Lung (tissue), 12 donors: ENCODE data around the gene SLC16A2. TPM values are rescaled to one million over a fixed set of nuclear protein-coding genes. Genes with fewer than 3 reads are reported as not detected.

Experiments
- ATAC-seq: fragments of 200-7000 bp; cut with Tn5 transposase; one replicate; pipeline ENCODE4 v1.9.1; 2020; ENCODE audit warnings: moderate number of reproducible peaks; ENCODE audit not compliant: insufficient read depth, low FRiP score
- DNase-seq, 3 donors: peaks; one replicate each; pipeline ENCODE4 v3.0.0-alpha.2; 2013 to 2017
- H3K27ac ChIP-seq, 2 donors: one replicate each; pipeline ENCODE4 v1.5.1; 2013; ENCODE audit warnings: mild to moderate bottlenecking in 2 of 2, moderate library complexity in 2 of 2, control low read depth in 1 of 2, inconsistent platforms in 1 of 2, low read depth in 1 of 2, low read length in 1 of 2
- H3K27me3 ChIP-seq, 3 donors: one replicate each; pipeline ENCODE4 v1.5.1; 2013; ENCODE audit warnings: low read length in 2 of 3; ENCODE audit not compliant: control insufficient read depth in 3 of 3, insufficient read depth in 3 of 3
- H3K36me3 ChIP-seq, 4 donors: one replicate each; pipeline ENCODE4 v1.5.1; 2013; ENCODE audit warnings: low read length in 4 of 4, mild to moderate bottlenecking in 1 of 4, moderate library complexity in 1 of 4; ENCODE audit not compliant: control insufficient read depth in 4 of 4, insufficient read depth in 4 of 4
- H3K4me1 ChIP-seq, 5 donors: one replicate each; pipeline ENCODE4 v1.5.1; 2013; ENCODE audit warnings: low read length in 5 of 5, mild to moderate bottlenecking in 2 of 5, moderate library complexity in 1 of 5; ENCODE audit not compliant: control insufficient read depth in 5 of 5, insufficient read depth in 5 of 5
- H3K4me3 ChIP-seq: one replicate; pipeline ENCODE4 v1.5.1; 2013; ENCODE audit warnings: mild to moderate bottlenecking, control low read depth, moderate library complexity
- H3K9ac ChIP-seq, 2 donors: one replicate each; pipeline ENCODE4 v1.5.1; 2013; ENCODE audit warnings: low read length in 2 of 2, control low read depth in 1 of 2; ENCODE audit not compliant: insufficient read depth in 1 of 2
- H3K9me3 ChIP-seq, 4 donors: one replicate each; pipeline ENCODE4 v1.5.1; 2013; ENCODE audit warnings: low read length in 3 of 4, mild to moderate bottlenecking in 1 of 4, moderate library complexity in 1 of 4; ENCODE audit not compliant: control insufficient read depth in 4 of 4, insufficient read depth in 3 of 4
- CTCF ChIP-seq: IDR thresholded peaks from 2 replicates; pipeline ENCODE4 v1.5.1; 2012; ENCODE audit warnings: mild to moderate bottlenecking; ENCODE audit errors: control extremely low read depth, extremely low read depth
- WGBS, 2 donors: extraction: QIAGEN DNeasy Blood & Tissue Kit; methylation state at CpG; one replicate each; pipeline ENCODE4 v1.1.7; 2013; 5-methylcytosine and 5-hydroxymethylcytosine counted together
- polyA plus RNA-seq, 2 donors: library from polyadenylated mRNA; stranded (reverse); fragments of 200-250 nt; gene quantifications; one replicate each; pipeline ENCODE4 v1.2.1, GENCODE V29; 2013
- total RNA-seq, 2 donors: library from RNA; depleted of rRNA in 1 of 2; stranded (reverse); fragments of >200 nt in 1 of 2; gene quantifications; one replicate each; pipeline ENCODE4 v1.2.1, GENCODE V29; 2014 to 2021
- donor health status: control.
- donor health status: control.
- donor health status: Bipolar disorder and iron deficiency.
- donor health status: healthy.
- donor health status: DM: yes; HTN: yes; CAD: no.

The SLC16A2 gene
- total and polyA plus RNA-seq, 4 donors = 2.1 to 13.4 (median 8.3) TPM

DNA sequence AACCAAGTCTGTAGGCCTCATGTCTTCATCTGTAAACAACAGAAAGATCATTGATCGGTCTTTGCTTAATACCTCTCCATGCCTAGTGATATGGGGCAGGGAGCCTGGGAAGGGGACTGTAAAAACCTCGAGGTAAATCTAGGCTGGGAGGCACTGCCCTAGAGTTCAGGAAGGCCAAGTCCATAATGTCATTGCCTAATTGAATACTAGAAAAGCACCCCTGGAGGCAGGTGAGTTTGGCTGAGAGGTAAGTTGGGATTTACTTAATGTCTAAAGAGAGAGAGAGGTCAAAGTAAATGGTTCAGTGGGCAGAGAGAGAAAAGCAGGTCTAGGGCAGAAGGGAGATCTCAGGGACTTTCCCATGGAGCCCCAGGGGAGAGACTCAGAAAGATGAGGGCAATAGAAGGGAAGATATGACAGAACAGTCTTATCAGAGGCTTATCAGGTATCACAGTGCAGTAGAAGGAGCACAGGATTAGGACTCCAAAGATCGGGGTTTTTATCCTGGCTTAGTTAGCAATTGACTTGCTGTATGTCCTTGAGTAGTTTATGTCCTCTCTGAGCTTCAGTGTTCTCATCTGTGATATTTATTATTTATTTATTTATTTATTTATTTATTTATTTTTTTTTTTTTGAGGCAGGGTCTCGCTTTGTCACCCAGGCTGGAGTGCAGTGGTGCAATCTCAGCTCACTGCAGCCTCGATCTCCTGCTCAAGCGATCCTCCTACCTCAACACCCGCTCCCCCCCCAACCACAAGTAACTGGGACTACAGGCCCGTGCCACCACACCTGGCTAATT lies 85.2 kb downstream of the SLC16A2 start:
- 84 to 97% methylated on average over 8 of the region's 8 CpGs for WGBS, 2 donors
- H3K9ac ChIP-seq = no peak overlapping the region
- no peaks in the 10 kb centered on the region for H3K9me3 ChIP-seq
- DNase-seq (no peak), ATAC-seq (no peak)
- no peak for TF ChIP-seq CTCF
- H3K27ac ChIP-seq = no peak overlapping the region
- H3K4me1 ChIP-seq = no peaks in the 10 kb centered on the region
- H3K4me3 ChIP-seq = no peak overlapping the region
- no peaks in the 10 kb centered on the region for H3K36me3 ChIP-seq
- H3K27me3 ChIP-seq = peaks cover 0 to 5% (median 0%) of the 10 kb centered on the region in 3 donors

DNA sequence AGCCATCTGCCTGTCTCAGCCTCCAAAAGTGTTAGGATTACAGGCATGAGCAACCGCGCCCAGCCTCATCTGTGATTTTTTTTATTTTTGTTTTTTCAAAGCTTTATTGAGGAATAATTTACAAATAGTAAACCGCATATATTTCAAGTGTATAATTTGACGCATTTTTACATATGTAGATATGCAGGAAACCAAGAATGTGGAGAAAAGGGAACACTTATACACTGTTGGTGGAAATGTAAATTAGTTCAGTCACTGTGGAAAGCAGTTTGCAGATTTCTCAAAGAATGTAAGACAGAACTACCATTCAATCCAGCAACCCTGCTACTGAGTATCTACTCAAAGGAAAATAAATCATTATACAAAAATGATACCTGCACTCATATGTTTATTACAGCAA lies 85.9 kb downstream of the SLC16A2 start:
- no peak for TF ChIP-seq CTCF
- WGBS, 2 donors = 86 to 99% methylated on average over 4 of the region's 4 CpGs

GRCh38 chrX:74509989-74510388 lies 88.7 kb downstream of the SLC16A2 start:
- Histone ChIP-seq H3K36me3 (no peaks in the 10 kb centered on the region), H3K4me3 (no peak overlapping the region), H3K27ac (no peak overlapping the region), H3K4me1 (peaks cover 0 to 5% (median 0%) of the 10 kb centered on the region in 5 donors), H3K27me3 (peaks cover 0 to 5% (median 0%) of the 10 kb centered on the region in 3 donors), H3K9me3 (peaks cover 0 to 2% (median 0%) of the 10 kb centered on the region in 4 donors), H3K9ac (no peak overlapping the region)
- ATAC-seq (no peak), DNase-seq (no peak)
- TF ChIP-seq CTCF = no peak

More for the DNA sequence above, 85.9 kb downstream of the SLC16A2 start:
- no peaks in the 10 kb centered on the region for H3K4me1 ChIP-seq
- H3K4me3 ChIP-seq = no peak overlapping the region
- H3K36me3 ChIP-seq = no peaks in the 10 kb centered on the region
- no peak overlapping the region for H3K9ac ChIP-seq
- DNase-seq (no peak), ATAC-seq (no peak)
- H3K27ac ChIP-seq = no peak overlapping the region
- peaks cover 0 to 10% (median 0%) of the 10 kb centered on the region in 3 donors for H3K27me3 ChIP-seq
- no peaks in the 10 kb centered on the region for H3K9me3 ChIP-seq

GRCh38 chrX:74510401-74510800 lies 89.1 kb downstream of the SLC16A2 start:
- H3K27ac ChIP-seq = no peak overlapping the region
- H3K9ac ChIP-seq = no peak overlapping the region
- no peak for DNase-seq
- no peak for ATAC-seq
- H3K4me3 ChIP-seq = no peak overlapping the region
- H3K4me1 ChIP-seq = peaks cover 0 to 5% (median 0%) of the 10 kb centered on the region in 5 donors
- H3K36me3 ChIP-seq = no peaks in the 10 kb centered on the region
- no peak for TF ChIP-seq CTCF
- peaks cover 0 to 5% (median 0%) of the 10 kb centered on the region in 3 donors for H3K27me3 ChIP-seq
- H3K9me3 ChIP-seq = peaks cover 0 to 2% (median 0%) of the 10 kb centered on the region in 4 donors
